Measurements from ENCODE around the gene ZNF638. TPM values are rescaled to one million over a fixed set of nuclear protein-coding genes. Genes with fewer than 3 reads are reported as not detected.
A peak's percentile ranks its signal among the peaks of the same experiment; 100 is the strongest.

The ZNF638 gene
- total and polyA plus RNA-seq, 9 of the 15 experiments (the other 6 are each of a cell fraction or from before 2014, with no cell fraction given) = 53.3 to 165 (median 98.8) TPM

DNA sequence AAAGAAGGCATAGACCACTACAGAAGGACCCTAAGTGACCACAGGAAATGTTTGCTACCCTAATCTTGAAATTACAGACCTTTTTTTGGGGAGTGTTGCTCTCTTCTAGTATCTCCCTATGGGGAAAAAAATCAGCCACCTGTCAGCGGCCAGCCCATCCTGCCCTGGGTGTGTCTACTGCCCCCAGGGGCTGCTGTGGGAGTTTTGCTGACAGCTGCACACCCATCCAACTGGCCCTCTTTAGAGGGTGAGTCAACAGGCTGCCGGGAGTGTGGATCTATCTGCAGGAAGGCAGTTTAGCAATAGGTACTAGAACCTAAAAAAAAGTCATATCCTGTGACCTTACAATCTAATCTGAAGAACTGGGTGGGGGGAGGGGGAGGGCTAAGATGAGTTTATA lies 121.0 kb downstream of the ZNF638 start (continued):
- no peak for TF ChIP-seq CLOCK (CRISPR knock-in tag; IDR thresholded peaks at IDR 0.05; ENCODE audit: borderline replicate concordance)
- no peak for TF ChIP-seq ZNF76 (CRISPR knock-in tag; IDR thresholded peaks at IDR 0.05; ENCODE audit: borderline replicate concordance)
- TF ChIP-seq EZH2 (IDR thresholded peaks at IDR 0.05; ENCODE audit: borderline replicate concordance, low read depth, low read length) = no peak
- TF ChIP-seq, protein P1, sequence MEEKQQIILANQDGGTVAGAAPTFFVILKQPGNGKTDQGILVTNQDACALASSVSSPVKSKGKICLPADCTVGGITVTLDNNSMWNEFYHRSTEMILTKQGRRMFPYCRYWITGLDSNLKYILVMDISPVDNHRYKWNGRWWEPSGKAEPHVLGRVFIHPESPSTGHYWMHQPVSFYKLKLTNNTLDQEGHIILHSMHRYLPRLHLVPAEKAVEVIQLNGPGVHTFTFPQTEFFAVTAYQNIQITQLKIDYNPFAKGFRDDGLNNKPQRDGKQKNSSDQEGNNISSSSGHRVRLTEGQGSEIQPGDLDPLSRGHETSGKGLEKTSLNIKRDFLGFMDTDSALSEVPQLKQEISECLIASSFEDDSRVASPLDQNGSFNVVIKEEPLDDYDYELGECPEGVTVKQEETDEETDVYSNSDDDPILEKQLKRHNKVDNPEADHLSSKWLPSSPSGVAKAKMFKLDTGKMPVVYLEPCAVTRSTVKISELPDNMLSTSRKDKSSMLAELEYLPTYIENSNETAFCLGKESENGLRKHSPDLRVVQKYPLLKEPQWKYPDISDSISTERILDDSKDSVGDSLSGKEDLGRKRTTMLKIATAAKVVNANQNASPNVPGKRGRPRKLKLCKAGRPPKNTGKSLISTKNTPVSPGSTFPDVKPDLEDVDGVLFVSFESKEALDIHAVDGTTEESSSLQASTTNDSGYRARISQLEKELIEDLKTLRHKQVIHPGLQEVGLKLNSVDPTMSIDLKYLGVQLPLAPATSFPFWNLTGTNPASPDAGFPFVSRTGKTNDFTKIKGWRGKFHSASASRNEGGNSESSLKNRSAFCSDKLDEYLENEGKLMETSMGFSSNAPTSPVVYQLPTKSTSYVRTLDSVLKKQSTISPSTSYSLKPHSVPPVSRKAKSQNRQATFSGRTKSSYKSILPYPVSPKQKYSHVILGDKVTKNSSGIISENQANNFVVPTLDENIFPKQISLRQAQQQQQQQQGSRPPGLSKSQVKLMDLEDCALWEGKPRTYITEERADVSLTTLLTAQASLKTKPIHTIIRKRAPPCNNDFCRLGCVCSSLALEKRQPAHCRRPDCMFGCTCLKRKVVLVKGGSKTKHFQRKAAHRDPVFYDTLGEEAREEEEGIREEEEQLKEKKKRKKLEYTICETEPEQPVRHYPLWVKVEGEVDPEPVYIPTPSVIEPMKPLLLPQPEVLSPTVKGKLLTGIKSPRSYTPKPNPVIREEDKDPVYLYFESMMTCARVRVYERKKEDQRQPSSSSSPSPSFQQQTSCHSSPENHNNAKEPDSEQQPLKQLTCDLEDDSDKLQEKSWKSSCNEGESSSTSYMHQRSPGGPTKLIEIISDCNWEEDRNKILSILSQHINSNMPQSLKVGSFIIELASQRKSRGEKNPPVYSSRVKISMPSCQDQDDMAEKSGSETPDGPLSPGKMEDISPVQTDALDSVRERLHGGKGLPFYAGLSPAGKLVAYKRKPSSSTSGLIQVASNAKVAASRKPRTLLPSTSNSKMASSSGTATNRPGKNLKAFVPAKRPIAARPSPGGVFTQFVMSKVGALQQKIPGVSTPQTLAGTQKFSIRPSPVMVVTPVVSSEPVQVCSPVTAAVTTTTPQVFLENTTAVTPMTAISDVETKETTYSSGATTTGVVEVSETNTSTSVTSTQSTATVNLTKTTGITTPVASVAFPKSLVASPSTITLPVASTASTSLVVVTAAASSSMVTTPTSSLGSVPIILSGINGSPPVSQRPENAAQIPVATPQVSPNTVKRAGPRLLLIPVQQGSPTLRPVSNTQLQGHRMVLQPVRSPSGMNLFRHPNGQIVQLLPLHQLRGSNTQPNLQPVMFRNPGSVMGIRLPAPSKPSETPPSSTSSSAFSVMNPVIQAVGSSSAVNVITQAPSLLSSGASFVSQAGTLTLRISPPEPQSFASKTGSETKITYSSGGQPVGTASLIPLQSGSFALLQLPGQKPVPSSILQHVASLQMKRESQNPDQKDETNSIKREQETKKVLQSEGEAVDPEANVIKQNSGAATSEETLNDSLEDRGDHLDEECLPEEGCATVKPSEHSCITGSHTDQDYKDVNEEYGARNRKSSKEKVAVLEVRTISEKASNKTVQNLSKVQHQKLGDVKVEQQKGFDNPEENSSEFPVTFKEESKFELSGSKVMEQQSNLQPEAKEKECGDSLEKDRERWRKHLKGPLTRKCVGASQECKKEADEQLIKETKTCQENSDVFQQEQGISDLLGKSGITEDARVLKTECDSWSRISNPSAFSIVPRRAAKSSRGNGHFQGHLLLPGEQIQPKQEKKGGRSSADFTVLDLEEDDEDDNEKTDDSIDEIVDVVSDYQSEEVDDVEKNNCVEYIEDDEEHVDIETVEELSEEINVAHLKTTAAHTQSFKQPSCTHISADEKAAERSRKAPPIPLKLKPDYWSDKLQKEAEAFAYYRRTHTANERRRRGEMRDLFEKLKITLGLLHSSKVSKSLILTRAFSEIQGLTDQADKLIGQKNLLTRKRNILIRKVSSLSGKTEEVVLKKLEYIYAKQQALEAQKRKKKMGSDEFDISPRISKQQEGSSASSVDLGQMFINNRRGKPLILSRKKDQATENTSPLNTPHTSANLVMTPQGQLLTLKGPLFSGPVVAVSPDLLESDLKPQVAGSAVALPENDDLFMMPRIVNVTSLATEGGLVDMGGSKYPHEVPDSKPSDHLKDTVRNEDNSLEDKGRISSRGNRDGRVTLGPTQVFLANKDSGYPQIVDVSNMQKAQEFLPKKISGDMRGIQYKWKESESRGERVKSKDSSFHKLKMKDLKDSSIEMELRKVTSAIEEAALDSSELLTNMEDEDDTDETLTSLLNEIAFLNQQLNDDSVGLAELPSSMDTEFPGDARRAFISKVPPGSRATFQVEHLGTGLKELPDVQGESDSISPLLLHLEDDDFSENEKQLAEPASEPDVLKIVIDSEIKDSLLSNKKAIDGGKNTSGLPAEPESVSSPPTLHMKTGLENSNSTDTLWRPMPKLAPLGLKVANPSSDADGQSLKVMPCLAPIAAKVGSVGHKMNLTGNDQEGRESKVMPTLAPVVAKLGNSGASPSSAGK (IDR thresholded peaks at IDR 0.05) = 0 out of 2 replicates have a peak, but pooled peaks have one; percentile 13
- TF ChIP-seq MCM2 (IDR thresholded peaks at IDR 0.05; ENCODE audit: low read depth) = no peak
- TF ChIP-seq CTCFL (IDR thresholded peaks at IDR 0.05; ENCODE audit: borderline replicate concordance, insufficient read depth, low read depth, low read length, poor library complexity, severe bottlenecking) = peak; percentile 86
- no peak for TF ChIP-seq HOXB6 (CRISPR knock-in tag; IDR thresholded peaks at IDR 0.05; ENCODE audit: borderline replicate concordance)
- TF ChIP-seq CSDE1 (IDR thresholded peaks at IDR 0.05) = no peak
- peak; percentile 63; the same call in 1 of the 2 replicates for TF ChIP-seq LCOR (CRISPR knock-in tag; IDR thresholded peaks at IDR 0.05)
- no peak for TF ChIP-seq ESRRB (CRISPR knock-in tag; IDR thresholded peaks at IDR 0.05; ENCODE audit: borderline replicate concordance)
- TF ChIP-seq ZNF134 (CRISPR knock-in tag; conservative IDR thresholded peaks at IDR 0.05) = no peak
- TF ChIP-seq BDP1 (IDR thresholded peaks at IDR 0.05; ENCODE audit: insufficient read depth, insufficient read length) = no peak
- no peak for TF ChIP-seq MIER1 (IDR thresholded peaks at IDR 0.05; ENCODE audit: low read depth)

Data from K562 (cell line).